ENCODE data around the gene MEX3C. TPM values are rescaled to one million over a fixed set of nuclear protein-coding genes. Genes with fewer than 3 reads are reported as not detected.
A peak's percentile ranks its signal among the peaks of the same experiment; 100 is the strongest.

MEX3C gene
- total and polyA plus RNA-seq, 2 experiments from 2014 or later, result 14.4 to 41.3 TPM

DNA sequence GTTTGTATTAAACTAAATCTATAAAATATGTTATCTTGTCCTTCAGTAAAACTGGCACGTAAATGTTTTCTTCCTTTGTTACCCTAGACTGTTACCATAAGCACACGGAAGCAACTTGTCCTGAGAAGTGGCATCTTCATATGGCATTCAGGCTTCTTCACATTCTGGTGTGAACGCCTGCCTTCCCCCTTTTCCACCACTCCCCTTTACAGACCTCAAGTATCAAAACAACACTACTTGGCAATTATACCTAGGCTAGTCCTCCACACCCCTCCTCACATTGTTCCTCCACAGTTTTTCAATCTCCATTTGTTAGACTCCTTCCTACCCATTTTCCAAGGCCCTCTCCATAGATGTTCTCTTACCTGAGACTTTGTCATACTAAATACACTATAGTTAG lies 2.9 kb downstream of the MEX3C start:
- Histone ChIP-seq H3K9me3 (ENCODE audit: low read depth) (no peaks in the 10 kb centered on the region), H3K4me3 (peak overlapping the region; percentile 95), H3K36me3 (no peaks in the 10 kb centered on the region), H3K27me3 (no peaks in the 10 kb centered on the region), H3K4me1 (ENCODE audit: low read depth) (peaks cover 46% of the 10 kb centered on the region), H3K27ac (no peak overlapping the region)
- TF ChIP-seq, protein P1, sequence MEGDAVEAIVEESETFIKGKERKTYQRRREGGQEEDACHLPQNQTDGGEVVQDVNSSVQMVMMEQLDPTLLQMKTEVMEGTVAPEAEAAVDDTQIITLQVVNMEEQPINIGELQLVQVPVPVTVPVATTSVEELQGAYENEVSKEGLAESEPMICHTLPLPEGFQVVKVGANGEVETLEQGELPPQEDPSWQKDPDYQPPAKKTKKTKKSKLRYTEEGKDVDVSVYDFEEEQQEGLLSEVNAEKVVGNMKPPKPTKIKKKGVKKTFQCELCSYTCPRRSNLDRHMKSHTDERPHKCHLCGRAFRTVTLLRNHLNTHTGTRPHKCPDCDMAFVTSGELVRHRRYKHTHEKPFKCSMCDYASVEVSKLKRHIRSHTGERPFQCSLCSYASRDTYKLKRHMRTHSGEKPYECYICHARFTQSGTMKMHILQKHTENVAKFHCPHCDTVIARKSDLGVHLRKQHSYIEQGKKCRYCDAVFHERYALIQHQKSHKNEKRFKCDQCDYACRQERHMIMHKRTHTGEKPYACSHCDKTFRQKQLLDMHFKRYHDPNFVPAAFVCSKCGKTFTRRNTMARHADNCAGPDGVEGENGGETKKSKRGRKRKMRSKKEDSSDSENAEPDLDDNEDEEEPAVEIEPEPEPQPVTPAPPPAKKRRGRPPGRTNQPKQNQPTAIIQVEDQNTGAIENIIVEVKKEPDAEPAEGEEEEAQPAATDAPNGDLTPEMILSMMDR (IDR thresholded peaks at IDR 0.05; ENCODE audit: low read depth, low read length), result no peak
- DNase-seq (ENCODE audit: low read depth in 1 of 2, low spot score in 1 of 2), result peak in 1 of 2 donors; percentile 15

- Histone ChIP-seq H3K27ac (no peak overlapping the region), H3K4me3 (peak overlapping the region; percentile 95), H3K36me3 (no peaks in the 10 kb centered on the region), H3K4me1 (ENCODE audit: low read depth) (peaks cover 46% of the 10 kb centered on the region), H3K9me3 (ENCODE audit: low read depth) (no peaks in the 10 kb centered on the region), H3K27me3 (no peaks in the 10 kb centered on the region)
- TF ChIP-seq, protein P1 (IDR thresholded peaks at IDR 0.05; ENCODE audit: low read depth, low read length), result no peak
- peak in 1 of 2 donors; percentile 15 for DNase-seq (ENCODE audit: low read depth in 1 of 2, low spot score in 1 of 2)
Observed at GRCh38 chr18:51193621-51194287, 3.7 kb downstream of the MEX3C start.

GRCh38 chr18:51192696-51193095 lies 4.8 kb downstream of the MEX3C start:
- Histone ChIP-seq H3K9me3 (ENCODE audit: low read depth) (no peaks in the 10 kb centered on the region), H3K27me3 (no peaks in the 10 kb centered on the region), H3K4me3 (no peak overlapping the region), H3K36me3 (no peaks in the 10 kb centered on the region), H3K27ac (no peak overlapping the region), H3K4me1 (ENCODE audit: low read depth) (peaks cover 46% of the 10 kb centered on the region)
- no peak for DNase-seq (ENCODE audit: low read depth in 1 of 2, low spot score in 1 of 2)
- TF ChIP-seq, protein P1 (IDR thresholded peaks at IDR 0.05; ENCODE audit: low read depth, low read length), result no peak

GRCh38 chr18:51192026-51192425 lies 5.5 kb downstream of the MEX3C start:
- no peak overlapping the region for H3K4me3 ChIP-seq
- peaks cover 46% of the 10 kb centered on the region for H3K4me1 ChIP-seq (ENCODE audit: low read depth)
- no peaks in the 10 kb centered on the region for H3K27me3 ChIP-seq
- TF ChIP-seq, protein P1 (IDR thresholded peaks at IDR 0.05; ENCODE audit: low read depth, low read length), result no peak
- no peak for DNase-seq (ENCODE audit: low read depth in 1 of 2, low spot score in 1 of 2)
- H3K36me3 ChIP-seq, result no peaks in the 10 kb centered on the region
- H3K27ac ChIP-seq, result no peak overlapping the region
- H3K9me3 ChIP-seq (ENCODE audit: low read depth), result no peaks in the 10 kb centered on the region

- no peak for DNase-seq (ENCODE audit: low read depth in 1 of 2, low spot score in 1 of 2)
- Histone ChIP-seq H3K4me1 (ENCODE audit: low read depth) (peaks cover 46% of the 10 kb centered on the region), H3K27ac (no peak overlapping the region), H3K36me3 (no peaks in the 10 kb centered on the region), H3K4me3 (no peak overlapping the region), H3K9me3 (ENCODE audit: low read depth) (no peaks in the 10 kb centered on the region), H3K27me3 (no peaks in the 10 kb centered on the region)
- TF ChIP-seq, protein P1 (IDR thresholded peaks at IDR 0.05; ENCODE audit: low read depth, low read length), result no peak
Observed at GRCh38 chr18:51191128-51191717, 6.3 kb downstream of the MEX3C start.

Data from cardiac muscle cell (in vitro differentiated cells and primary cell).